ENCODE results near the gene IFI6.
"Not testable (repeated sequence)": the region's sequence is repeated elsewhere in the genome, so short reads cannot be mapped to it uniquely, and the experiment has no call there.

Gene IFI6

GRCh38 chr1:27650171-27650538 is 21.8 kb downstream of the IFI6 start:
- no peak for DNase-seq (ENCODE audit: low spot score)

- DNase-seq (ENCODE audit: low spot score), result no peak
Measured at GRCh38 chr1:27649306-27649635, 22.7 kb downstream of the IFI6 start.

- no peak for DNase-seq (ENCODE audit: low spot score)
Measured at GRCh38 chr1:27648602-27649305, 23.2 kb downstream of the IFI6 start.

- DNase-seq (ENCODE audit: low spot score), result no peak
Measured at GRCh38 chr1:27647328-27647727, 24.7 kb downstream of the IFI6 start.

GRCh38 chr1:27646676-27647075 is 25.3 kb downstream of the IFI6 start:
- DNase-seq (ENCODE audit: low spot score), result no peak

GRCh38 chr1:27645071-27645415 is 26.9 kb downstream of the IFI6 start:
- no peak for DNase-seq (ENCODE audit: low spot score)

GRCh38 chr1:27644369-27645070 is 27.5 kb downstream of the IFI6 start:
- no peak for DNase-seq (ENCODE audit: low spot score)

- peak; percentile 71 for DNase-seq (ENCODE audit: low spot score)
Measured at GRCh38 chr1:27643600-27644368, 28.2 kb downstream of the IFI6 start.

- not testable (repeated sequence) for DNase-seq (ENCODE audit: low spot score)
Measured at GRCh38 chr1:27640514-27640913, 31.5 kb downstream of the IFI6 start.

- no peak for DNase-seq (ENCODE audit: low spot score)
Measured at GRCh38 chr1:27638805-27639204, 33.2 kb downstream of the IFI6 start.

- DNase-seq (ENCODE audit: low spot score), result no peak
Measured at GRCh38 chr1:27638047-27638734, 33.8 kb downstream of the IFI6 start.

- DNase-seq (ENCODE audit: low spot score), result no peak
Measured at GRCh38 chr1:27635396-27636142, 36.4 kb downstream of the IFI6 start.

GRCh38 chr1:27634985-27635367 is 37.0 kb downstream of the IFI6 start, which contains the start of gene FGR:
TSS of gene FGR (minus strand) at chr1:27635185. CDS start at chr1:27623916, 11,269 bp downstream.
- no peak for DNase-seq (ENCODE audit: low spot score)

- DNase-seq (ENCODE audit: low spot score), result peak; percentile 50
Measured at GRCh38 chr1:27634177-27634984, 37.6 kb downstream of the IFI6 start.

- no peak for DNase-seq (ENCODE audit: low spot score)
Measured at GRCh38 chr1:27633640-27634176, 38.3 kb downstream of the IFI6 start.

- no peak for DNase-seq (ENCODE audit: low spot score)
Measured at GRCh38 chr1:27633298-27633610, 38.7 kb downstream of the IFI6 start.

- DNase-seq (ENCODE audit: low spot score), result no peak
Measured at GRCh38 chr1:27632387-27633297, 39.4 kb downstream of the IFI6 start.

- no peak for DNase-seq (ENCODE audit: low spot score)
Measured at GRCh38 chr1:27630859-27631491, 41.0 kb downstream of the IFI6 start.

- no peak for DNase-seq (ENCODE audit: low spot score)
Measured at GRCh38 chr1:27628712-27629111, 43.3 kb downstream of the IFI6 start.

All from D341Med (cell line).